Stimulated activated CD4-positive, alpha-beta T cell treated with anti-CD3 and anti-CD28 coated beads, Interleukin-4, amount 100 ng/mL, for 1 hour (primary cell): ENCODE measurements around the gene RBM46.

Source experiments
- DNase-seq: peaks from one replicate; pipeline ENCODE4 v3.0.0-alpha.2; 2020

The RBM46 gene, protein sequence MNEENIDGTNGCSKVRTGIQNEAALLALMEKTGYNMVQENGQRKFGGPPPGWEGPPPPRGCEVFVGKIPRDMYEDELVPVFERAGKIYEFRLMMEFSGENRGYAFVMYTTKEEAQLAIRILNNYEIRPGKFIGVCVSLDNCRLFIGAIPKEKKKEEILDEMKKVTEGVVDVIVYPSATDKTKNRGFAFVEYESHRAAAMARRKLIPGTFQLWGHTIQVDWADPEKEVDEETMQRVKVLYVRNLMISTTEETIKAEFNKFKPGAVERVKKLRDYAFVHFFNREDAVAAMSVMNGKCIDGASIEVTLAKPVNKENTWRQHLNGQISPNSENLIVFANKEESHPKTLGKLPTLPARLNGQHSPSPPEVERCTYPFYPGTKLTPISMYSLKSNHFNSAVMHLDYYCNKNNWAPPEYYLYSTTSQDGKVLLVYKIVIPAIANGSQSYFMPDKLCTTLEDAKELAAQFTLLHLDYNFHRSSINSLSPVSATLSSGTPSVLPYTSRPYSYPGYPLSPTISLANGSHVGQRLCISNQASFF

DNA sequence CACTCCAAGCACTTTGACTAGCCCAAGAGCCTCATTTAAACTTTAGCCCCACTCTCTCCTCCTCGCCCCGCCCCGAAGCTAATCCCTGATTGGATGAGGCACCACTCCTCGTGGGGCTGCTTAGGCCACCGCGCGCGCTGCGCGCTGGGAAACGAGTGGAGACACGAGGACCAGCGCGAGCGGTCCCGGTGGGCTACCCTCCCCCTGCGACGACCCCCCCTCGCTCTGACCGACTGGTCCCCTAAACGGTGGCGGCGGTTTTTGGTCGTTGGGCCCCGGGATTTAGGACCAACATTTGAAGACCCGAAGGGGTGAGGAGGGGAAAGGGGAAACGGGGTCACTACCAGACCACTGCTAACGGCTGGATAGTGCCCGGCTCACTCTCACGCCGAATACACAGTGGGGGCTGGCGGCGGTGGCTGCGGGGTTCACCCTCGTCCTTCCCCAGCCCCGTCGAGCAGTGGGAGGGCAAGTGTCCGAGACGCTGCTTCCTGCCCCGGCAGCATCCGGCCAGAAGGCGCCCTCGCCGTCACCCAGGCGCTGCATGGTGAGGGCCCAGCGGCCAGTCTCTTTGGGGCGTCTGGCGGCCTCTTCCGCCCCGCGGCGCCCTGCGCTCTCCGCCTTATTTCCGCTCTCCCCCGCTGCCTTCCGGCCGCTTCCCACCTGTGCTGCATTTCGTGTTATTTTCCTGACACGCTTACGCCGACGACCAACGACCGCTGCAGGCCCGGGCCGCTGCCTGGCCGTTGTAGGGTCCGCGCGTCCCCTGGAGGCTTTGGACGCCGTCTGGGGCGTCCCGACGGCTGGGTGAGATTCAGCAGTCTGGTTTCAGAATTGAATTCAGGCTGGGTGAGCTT is at the start of gene RBM46:
TSS of gene RBM46 (plus strand) at position 147 of the 857 bp plus-strand sequence. CDS start 15,481 bp downstream, outside the sequence.
- no peak for DNase-seq

DNA sequence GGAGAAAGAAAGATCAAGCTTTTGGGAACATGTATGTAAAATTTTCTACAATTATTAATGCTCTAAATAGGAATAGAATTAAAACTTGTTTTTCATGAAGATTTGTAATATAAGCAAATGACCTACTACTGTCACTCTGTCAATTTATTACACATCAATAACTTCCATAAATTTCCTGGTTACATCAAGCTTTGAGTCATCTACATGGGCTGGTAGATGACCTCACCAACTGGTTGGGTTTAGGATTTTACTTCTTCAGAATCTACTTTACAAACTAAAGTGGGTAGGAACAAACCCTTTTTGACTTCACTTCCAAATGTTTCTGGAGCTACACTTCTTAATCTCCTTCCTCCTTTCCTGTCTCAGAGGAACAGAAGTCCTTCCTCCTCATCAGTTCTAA is 49.3 kb upstream of the RBM46 start:
- no peak for DNase-seq

DNA sequence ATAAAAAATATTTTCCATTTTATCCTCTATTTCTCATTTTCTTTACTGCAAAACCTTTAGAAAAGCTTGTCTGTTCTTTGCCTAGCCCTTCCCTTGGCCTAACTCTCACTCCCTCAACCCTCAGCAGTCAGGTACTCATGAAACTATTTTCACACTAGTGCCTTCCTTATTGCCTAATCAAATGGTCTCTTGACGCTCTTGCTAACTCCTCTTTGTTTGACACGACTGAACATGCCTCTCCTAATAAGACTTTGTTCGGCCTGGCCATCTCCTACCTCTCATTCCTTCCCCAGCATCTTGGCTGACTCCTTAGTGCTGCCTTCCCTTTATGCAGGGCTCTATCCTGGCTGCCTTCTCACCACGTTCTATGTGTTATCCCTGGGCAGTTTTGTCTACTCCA is 48.4 kb upstream of the RBM46 start:
- no peak for DNase-seq

DNA sequence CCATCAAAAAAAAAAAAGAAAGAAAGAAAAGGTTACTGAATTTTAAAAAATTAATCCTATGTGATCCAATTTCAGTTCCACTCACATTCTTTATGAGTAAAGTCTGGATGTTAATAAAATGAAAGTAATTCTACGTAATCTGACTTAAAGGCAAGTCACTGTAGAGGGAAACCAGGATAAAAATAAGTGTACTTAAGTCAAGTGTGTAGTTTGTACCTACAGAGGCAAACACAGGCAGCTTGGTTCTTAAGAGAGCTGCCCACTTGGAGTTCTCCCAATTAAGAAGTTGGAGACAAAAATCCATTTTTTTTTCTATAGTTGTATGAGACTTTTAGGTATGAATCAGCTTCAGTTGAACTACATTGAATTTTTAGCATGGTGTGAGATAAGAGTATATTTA is 44.3 kb upstream of the RBM46 start:
- no peak for DNase-seq

DNA sequence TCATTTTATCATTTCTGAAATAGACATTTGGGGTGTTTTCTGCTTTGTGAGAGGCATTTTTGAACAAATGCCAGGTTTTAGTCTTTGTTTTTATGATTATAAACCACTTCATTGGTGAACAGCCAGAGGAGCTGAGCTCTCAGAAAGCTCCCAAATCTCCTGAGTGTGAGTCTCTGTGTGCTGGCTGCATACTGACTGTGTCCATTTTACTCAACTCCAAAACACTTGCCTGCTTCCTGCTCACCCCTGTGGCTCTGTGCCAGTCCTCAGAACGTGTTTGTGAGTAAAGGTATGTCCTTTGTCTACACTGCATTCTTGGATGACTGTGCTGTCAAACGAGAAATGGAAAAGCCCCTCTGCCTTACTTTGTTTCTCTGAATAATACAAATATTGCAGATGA is 42.6 kb upstream of the RBM46 start:
- no peak for DNase-seq

DNA sequence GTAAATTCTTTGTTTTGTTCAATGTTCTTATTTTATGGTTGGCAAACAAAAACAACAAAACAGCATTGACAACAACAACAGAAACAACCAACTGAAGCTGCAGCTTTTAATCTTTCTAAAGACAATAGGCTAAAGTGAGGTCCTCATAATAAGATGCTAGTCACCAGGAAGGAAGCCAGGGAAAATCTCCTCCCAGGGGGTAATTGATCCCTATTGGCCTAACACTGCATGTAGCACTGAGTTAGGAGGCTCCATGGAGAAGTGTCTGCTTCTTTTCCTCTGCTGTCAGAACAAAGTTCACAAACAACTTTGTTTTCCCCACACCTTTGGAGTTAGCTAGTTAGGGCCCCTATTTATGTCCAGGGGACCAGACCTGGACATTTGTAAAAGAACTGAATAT is 42.0 kb upstream of the RBM46 start:
- no peak for DNase-seq

DNA sequence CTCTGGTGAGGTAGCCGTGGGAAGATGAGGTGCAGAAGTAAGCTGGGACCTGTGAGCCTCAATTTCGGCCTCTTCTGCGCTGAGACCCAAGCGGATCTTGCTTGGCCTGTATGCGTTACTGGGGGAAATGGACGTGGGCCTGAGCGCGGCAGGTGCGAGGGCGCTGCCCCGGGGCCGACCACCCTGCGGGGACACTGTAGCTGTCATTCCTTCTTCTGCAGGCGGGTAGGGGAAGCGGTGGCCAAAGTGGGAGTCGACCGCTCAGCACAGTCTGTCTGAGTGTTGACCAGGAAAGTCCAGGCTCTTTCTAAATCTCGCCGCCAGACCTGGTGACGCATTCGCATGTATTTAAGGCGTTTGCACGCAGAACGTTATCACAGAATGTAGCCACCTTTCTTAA is 40.6 kb upstream of the RBM46 start:
- no peak for DNase-seq

DNA sequence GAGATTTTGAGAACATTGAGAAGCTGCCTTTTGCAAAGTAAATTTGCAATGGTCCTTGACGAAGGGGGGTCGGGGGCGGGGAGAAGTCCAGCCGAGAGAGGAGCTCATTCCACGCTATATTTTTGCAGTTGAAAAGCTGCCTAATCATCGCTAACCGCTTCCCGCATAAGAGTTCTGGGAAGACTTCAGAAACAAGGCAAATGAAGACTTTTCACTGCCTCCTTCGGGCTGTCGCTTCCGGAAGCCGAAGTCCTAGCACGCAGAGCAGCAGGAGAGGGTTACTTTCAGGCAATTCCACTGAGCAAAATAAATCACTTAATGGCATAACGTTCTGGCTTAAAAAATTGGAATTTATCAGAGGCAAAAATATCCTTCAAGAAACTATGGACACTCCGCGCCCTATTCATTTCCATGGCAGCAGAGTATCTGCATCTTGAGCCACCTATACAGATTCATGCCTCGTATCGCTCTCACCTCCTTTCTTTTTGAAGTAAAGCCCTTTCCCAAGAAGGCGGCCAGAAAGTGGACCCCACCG is 39.9 kb upstream of the RBM46 start:
- no peak for DNase-seq

DNA sequence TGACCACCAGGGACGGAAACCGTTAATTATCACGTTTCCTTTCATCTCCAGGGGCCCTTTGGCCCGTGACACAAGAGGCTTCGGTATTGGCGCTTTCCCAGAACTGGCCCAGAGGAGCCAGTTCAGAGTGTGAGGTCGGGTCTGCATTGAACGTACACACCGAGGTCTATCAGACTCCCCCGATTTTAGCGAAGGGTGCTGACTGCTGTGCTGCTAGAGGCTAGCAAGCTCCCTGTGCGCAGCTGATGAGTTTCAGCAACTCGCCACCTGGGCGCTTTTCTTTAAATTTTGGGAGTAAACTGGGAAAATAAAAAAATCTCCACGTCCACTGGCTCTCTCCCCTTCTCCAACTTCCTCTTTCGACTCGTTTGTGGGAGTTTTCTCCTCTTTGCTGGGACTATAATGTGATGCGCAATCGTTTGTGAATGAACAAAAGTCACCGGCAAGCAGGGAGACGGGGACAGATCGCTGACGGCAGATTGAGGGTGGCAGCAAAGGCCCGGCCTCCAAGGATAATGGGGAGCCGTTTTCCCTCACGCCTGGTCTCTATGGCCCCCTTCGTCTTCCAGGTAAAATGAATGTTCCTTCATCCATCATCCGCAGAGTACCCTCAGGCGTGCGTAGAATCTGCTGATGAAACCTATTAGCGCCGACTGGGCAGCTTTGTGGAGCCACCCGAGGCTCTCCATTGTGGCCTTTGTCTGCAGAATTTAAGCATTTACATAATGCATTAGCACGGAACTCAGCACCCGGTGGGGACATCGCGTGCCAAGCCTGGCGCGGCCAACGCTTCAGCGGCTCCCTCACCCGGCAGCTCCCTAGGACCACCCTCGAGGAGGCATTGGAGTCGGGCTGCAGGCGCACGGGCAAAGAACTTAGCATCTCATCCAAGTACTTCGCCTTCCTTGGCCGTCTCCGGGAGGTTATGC is 38.9 kb upstream of the RBM46 start:
- no peak for DNase-seq

DNA sequence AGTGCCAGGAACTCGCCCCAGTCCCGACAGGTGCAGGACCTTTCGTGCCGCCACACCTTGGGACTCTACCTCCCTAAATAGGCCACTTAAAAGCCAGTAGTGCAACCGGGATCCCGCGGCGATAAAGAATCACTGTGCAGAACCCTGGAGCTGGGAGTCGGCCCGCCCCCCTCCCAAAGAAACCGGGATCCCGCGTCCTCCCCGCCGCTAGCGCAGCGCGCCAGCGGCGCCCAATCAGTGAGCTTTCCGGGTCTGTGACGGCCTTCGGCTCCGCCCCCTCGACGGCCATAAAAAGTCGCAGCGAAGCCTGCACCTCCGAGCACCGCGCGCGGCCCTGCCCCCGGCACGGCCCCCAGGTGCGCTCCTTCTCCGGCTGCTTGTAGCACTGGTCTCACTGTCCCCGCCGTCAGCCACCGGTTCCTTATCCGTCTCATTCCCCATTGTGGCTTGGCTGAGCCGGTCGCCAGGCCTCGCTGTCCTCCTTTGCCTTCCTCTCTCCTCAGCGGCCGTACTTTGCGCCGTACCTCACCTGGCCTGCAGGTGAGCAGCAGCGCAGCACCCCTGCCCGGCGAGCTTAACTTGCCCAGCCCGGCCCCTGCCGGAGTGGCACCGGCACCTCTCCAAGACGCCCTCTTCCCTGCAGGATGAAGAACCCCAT is 37.3 kb upstream of the RBM46 start, which contains the start of gene LRAT:
TSS of gene LRAT (plus strand) at position 318 of the 658 bp plus-strand sequence. CDS start at position 645, 327 bp downstream.
- DNase-seq, result peak; percentile 45

DNA sequence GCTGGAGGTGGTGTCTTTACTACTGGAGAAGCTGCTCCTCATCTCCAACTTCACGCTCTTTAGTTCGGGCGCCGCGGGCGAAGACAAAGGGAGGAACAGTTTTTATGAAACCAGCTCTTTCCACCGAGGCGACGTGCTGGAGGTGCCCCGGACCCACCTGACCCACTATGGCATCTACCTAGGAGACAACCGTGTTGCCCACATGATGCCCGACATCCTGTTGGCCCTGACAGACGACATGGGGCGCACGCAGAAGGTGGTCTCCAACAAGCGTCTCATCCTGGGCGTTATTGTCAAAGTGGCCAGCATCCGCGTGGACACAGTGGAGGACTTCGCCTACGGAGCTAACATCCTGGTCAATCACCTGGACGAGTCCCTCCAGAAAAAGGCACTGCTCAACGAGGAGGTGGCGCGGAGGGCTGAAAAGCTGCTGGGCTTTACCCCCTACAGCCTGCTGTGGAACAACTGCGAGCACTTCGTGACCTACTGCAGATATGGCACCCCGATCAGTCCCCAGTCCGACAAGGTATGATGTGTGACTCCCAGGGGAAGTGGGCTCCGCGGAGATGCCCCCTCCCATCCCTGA is 36.6 kb upstream of the RBM46 start:
- DNase-seq, result no peak

DNA sequence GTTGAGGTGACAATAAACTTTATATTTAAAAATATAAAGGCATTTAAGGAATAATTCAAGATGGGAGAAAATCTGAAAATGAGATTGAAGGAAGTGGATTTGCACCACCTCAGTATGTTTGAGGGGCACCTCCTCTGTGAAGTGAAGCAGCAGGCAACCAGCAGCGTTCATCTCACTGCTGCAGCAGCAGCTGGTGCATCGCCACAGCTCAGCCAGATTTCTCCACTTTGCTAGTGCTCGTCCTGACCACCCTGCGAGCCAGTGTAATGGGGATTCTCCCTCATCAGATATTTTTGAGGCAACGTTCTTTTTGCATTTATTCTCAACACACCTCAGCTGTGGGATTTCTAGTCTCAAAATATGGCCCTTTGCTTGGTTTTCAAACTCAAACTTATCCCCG is 23.4 kb upstream of the RBM46 start:
- DNase-seq, result no peak

DNA sequence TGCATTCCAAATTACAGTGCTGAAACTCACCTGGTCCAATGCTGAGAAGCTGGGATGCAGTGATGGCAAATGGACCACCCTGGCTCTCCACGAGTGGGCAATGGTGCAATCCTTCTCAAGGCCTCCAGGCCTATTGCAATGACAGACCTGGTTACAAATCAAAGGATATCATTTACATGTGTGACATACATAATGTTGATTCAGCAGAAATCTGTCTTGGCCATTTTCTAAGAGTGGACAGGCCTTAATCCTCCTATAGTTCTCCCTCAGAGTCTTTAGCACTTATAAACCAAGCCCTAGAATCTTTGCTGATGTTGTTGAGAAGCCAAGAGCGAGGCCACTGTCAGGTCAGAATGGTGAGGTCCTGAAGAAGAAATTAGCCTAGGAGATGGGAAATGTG is 20.2 kb upstream of the RBM46 start:
- DNase-seq, result no peak

DNA sequence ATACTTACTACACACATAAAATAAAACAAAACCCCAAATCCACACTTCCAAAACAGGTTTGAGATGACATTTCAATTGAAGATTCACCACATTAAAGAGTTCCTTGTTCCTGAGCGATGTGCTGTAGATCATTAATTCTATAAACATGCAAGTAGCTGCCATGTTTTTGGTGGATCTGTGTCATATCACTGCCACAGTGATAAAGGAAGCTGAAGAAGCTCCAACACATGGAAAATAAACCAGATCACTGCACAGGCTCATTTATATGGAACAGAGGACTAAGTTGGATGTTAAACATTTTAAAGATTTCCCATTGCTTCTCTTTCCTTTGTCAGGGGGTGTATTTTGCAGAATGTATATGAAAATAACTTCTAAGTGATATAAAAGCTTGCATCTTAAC is 2.8 kb upstream of the RBM46 start:
- no peak for DNase-seq

DNA sequence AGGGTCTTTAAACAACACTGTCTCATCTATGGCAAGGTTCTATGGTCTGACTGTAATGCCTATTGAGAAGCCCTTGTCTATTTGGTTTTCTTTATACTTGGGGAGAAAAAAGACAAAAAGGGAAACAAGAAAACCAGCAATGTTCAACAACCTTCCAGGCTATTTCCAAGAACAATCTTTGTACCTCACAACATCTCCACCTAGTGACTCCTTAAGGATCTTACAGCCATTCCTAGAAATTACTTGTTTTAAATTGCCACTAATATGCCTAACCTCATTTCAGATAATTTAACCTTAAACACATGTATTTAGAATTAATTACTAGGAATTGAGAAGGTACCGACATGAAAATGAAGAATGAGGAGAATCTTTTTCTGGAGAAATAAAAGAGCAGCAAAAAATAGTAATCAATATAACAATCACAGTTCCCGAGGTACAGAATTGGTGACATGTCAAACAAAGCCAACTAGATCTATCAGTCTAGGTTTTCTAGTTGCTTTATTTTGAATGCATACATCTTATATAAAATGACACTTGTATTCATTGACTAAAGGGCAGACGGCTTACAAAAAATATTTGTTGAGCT is 1.6 kb upstream of the RBM46 start:
- DNase-seq, result no peak

DNA sequence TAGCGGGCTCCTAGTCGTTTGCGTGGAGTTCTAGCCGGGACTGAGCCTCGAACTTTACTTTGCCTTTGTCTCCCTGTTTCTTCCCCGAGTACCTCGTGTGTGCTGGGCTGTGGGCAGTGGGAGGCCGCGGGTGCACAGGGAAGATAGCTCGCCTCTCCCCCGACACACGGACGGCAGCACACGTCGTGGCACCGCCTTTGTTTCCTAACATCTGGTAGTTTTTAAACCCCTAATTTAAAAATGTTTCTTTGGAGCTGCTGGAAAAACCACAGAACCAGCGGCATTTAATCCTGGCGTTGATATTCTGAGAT is 866 bp downstream of the RBM46 start:
- DNase-seq, result no peak

DNA sequence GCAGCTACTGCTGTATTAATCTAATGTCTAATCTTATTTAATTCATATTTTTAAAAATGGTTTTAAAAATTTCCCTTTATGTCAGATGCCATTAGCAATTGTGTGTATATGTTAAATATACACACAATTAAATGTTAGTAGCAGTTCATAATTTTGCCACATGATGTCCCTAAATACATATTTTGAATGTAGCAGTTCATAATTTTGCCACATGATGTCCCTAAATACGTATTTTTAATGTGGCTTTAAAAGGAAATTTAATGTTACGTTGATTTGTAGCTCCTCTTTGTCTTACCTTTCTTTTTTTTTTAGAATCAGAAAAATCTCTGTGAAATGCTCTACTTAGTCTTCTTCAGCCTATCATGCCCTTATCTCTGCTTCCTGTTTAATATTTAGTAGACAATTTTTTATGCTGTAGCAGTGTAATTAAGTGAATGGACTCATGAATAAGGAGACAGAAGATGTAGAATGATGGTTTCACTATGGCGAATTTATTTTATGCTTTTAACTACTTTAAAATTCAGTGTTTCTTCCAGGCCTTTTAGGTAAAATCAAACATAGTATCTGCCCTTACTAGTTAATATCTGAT is 26.1 kb downstream of the RBM46 start:
- DNase-seq, result no peak

DNA sequence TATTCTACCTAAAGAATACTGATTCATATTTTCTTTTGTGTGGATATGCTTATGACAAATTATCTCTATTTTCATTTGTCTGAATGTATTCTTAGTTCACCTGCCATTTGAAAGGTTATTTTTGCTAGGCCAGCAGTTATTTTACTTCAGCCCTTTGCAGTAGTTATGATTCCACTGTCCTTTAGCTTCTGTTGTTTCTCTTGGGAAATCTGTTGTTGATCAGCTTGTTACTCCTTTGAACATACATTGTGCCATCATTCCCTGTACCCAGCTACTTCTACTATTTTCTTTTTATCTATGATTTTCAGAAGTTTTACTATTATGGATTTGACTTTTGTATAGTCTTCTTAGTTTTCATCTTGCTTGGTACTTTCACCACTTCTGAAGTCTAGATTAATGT is 37.2 kb downstream of the RBM46 start:
- DNase-seq, result no peak

DNA sequence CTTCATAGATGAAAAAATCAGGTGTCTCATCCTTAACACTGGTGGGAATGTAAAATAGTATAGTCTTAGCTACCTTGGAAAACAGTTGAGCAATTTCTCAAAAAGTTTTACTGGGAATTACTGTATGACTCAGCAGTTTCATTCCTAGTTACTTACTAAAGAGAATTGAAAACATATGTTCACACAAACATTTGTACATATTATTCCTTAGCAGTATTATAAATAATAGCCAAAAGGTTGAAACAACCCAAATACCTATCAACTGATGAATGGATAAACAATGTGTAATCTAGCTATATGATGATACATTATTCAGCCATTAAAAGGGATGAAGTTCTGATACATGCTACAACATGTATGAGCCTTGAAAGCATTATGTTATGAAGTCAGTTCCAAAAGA is 41.7 kb downstream of the RBM46 start:
- no peak for DNase-seq

DNA sequence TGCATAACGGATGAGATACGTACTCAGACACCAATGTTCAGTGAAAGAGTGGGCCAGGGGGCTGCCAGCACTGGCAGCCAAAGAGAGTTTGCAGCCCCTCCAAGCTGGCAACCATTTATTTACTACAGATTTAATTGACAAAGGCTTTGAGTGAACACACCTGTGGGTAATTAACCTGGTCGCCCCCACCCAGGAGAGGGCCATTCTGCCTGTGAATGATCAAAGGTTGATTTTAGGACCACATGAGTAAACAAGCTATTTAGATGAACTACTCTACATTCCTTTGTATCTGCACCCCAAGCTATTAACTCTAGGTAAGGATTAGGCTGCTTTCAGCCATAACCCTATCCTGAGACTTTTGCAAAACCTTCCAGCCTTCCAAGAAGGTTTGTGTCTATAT is 55.0 kb downstream of the RBM46 start:
- DNase-seq, result no peak

DNA sequence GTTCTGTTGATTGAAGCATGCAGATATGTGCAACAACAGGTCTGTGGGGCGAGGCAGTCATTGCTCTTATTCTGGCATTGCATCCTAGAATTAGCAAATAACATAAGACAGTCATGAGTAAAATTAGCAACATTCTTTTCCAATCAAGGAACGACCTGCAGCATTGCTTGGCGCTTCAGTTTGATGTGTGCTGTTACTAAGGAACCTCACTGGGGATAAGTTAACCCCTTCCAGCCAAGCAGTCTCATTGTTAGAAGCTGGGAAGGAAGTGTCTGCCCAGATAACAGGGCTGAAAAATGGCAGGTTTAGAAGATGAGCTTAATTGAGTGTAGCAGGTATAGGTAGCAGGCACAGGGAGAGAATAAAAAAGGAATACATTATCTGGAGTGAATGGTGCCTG is 55.4 kb downstream of the RBM46 start:
- no peak for DNase-seq
